Right lobe of liver (tissue), 4 donors: ENCODE measurements around the gene MAMSTR.

Experiments
- POLR2A ChIP-seq: fragments of 450-650 bp; IDR thresholded peaks from one replicate; pipeline ENCODE4 v1.6.1; 2017; ENCODE audit warnings: antibody characterized with exemption, mild to moderate bottlenecking
- TF ChIP-seq, protein P1 (sequence below), 4 donors: fragments of 200-600 bp in 3 of 4; fragments of 450-650 bp in 1 of 4; IDR thresholded peaks; one replicate each; pipeline versions ENCODE4 v1.5.1 to v1.8.0; 2016 to 2022; ENCODE audit warnings: antibody characterized with exemption in 4 of 4, mild to moderate bottlenecking in 2 of 4
- donor health status: DM: no; HTN: no; CAD: no.
- donor health status: DM: no; HTN: no; CAD: no.
- donor health status: DM: no; HTN: yes; CAD: no.

DNA sequence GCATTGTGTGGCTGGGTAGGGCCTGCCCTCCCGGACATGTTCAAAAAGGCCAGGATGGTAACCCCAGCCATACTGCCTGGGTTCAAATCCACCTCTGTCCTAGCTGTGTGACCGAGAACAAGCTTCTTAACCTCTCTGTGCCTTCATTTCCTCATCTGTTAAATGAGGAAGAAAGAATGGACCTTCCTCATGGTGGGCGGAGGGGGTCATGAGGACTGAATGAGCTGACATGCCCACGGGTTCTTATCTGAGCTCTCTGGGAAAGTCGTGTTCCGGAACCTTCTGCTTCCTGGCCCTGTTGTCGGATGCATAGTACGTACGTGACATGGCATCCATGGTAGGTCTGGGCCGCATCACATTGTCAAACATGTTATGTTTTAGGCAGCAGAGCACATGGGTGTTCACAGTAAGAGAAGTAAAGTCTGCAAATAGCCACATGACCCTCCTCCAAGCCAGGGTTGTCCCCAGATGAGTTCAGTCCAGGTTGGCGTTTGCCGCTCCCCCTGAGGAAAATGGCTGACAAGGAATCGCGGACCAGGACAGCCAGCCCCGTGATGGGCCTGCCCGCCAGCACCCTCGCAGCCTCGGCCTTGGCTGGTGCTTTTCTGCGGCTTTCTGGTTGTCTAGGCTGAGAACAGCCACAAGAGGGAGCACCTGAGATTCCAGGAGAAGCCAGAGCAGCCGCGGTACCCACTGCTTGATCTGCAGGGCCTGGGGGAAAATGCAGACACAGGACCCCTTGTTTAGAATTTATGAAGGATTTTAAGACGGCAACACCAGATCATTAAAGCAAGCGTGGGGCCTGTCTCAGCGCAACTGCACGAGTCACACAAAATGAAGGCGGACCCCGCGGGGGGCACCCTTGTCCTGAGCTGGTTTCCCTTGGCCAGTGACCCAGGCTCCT is 44.4 kb downstream of the MAMSTR start:
- TF ChIP-seq, protein P1, sequence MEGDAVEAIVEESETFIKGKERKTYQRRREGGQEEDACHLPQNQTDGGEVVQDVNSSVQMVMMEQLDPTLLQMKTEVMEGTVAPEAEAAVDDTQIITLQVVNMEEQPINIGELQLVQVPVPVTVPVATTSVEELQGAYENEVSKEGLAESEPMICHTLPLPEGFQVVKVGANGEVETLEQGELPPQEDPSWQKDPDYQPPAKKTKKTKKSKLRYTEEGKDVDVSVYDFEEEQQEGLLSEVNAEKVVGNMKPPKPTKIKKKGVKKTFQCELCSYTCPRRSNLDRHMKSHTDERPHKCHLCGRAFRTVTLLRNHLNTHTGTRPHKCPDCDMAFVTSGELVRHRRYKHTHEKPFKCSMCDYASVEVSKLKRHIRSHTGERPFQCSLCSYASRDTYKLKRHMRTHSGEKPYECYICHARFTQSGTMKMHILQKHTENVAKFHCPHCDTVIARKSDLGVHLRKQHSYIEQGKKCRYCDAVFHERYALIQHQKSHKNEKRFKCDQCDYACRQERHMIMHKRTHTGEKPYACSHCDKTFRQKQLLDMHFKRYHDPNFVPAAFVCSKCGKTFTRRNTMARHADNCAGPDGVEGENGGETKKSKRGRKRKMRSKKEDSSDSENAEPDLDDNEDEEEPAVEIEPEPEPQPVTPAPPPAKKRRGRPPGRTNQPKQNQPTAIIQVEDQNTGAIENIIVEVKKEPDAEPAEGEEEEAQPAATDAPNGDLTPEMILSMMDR (IDR thresholded peaks at IDR 0.05) = peak; percentile 85 to 91 (median 87)
- TF ChIP-seq POLR2A = no peak
